Ectodermal cell (in vitro differentiated cells): ENCODE data around the gene CLIC3.

ENCODE experiments used
- H3K27ac ChIP-seq: 2 replicates; pipeline ENCODE4 v1.7.0; 2013; ENCODE audit warnings: mild to moderate bottlenecking, low read depth, low read length; ENCODE audit not compliant: insufficient read depth, poor library complexity, severe bottlenecking
- H3K27me3 ChIP-seq: 2 replicates; pipeline ENCODE4 v1.7.0; 2013; ENCODE audit warnings: mild to moderate bottlenecking, low read length; ENCODE audit not compliant: insufficient read depth, control insufficient read depth, poor library complexity, severe bottlenecking
- H3K36me3 ChIP-seq: one replicate; pipeline ENCODE4 v1.7.0; 2013; ENCODE audit warnings: low read length; ENCODE audit not compliant: control insufficient read depth, insufficient read depth
- H3K4me1 ChIP-seq: one replicate; pipeline ENCODE4 v1.7.0; 2013; ENCODE audit warnings: low read length; ENCODE audit not compliant: control insufficient read depth, insufficient read depth
- H3K4me3 ChIP-seq: 2 replicates; pipeline ENCODE4 v1.7.0; 2013; ENCODE audit warnings: low read depth, low read length, control low read depth; ENCODE audit not compliant: insufficient read depth
- H3K9me3 ChIP-seq: 2 replicates; pipeline ENCODE4 v1.7.0; 2013; ENCODE audit warnings: mild to moderate bottlenecking, low read length, moderate library complexity; ENCODE audit not compliant: control insufficient read depth
- WGBS, 2 experiments: methylation state at CpG; one replicate each; pipeline ENCODE4 v1.1.7; 2013; ENCODE audit warnings: missing lambda C conversion rate in 2 of 2; 5-methylcytosine and 5-hydroxymethylcytosine counted together

The CLIC3 gene

GRCh38 chr9:136990242-136990911, 6.0 kb downstream of the CLIC3 start:
- Histone ChIP-seq H3K27ac (no peak overlapping the region), H3K4me1 (peaks cover 9% of the 10 kb centered on the region), H3K4me3 (no peak overlapping the region), H3K36me3 (no peaks in the 10 kb centered on the region), H3K9me3 (no peaks in the 10 kb centered on the region), H3K27me3 (peaks cover 42% of the 10 kb centered on the region)
- WGBS, 2 experiments, result 77 to 78% methylated on average over 10 of the region's 10 CpGs

- H3K27ac ChIP-seq, result no peak overlapping the region
- H3K27me3 ChIP-seq, result peaks cover 38% of the 10 kb centered on the region
- H3K36me3 ChIP-seq, result no peaks in the 10 kb centered on the region
- WGBS, 2 experiments, result 89 to 92% methylated on average over 4 of the region's 4 CpGs
- H3K4me1 ChIP-seq, result peaks cover 9% of the 10 kb centered on the region
- H3K4me3 ChIP-seq, result no peak overlapping the region
- H3K9me3 ChIP-seq, result no peaks in the 10 kb centered on the region
Measured at GRCh38 chr9:136988872-136989271, 7.5 kb downstream of the CLIC3 start.

GRCh38 chr9:136985853-136986252, 10.5 kb downstream of the CLIC3 start:
- H3K4me3 ChIP-seq, result no peak overlapping the region
- WGBS, 2 experiments, result 73 to 76% methylated on average over 33 of the region's 33 CpGs
- H3K9me3 ChIP-seq, result no peaks in the 10 kb centered on the region
- H3K36me3 ChIP-seq, result no peaks in the 10 kb centered on the region
- H3K27ac ChIP-seq, result no peak overlapping the region
- H3K4me1 ChIP-seq, result no peaks in the 10 kb centered on the region
- H3K27me3 ChIP-seq, result peaks cover 28% of the 10 kb centered on the region

GRCh38 chr9:136985027-136985602, 11.3 kb downstream of the CLIC3 start:
- Histone ChIP-seq H3K4me1 (no peaks in the 10 kb centered on the region), H3K4me3 (no peak overlapping the region), H3K27me3 (peaks cover 28% of the 10 kb centered on the region), H3K27ac (no peak overlapping the region), H3K9me3 (no peaks in the 10 kb centered on the region), H3K36me3 (no peaks in the 10 kb centered on the region)
- 63 to 64% methylated on average over 48 of the region's 48 CpGs for WGBS, 2 experiments

- WGBS, 2 experiments, result 83 to 84% methylated on average over 29 of the region's 29 CpGs
- H3K27ac ChIP-seq, result no peak overlapping the region
- no peaks in the 10 kb centered on the region for H3K36me3 ChIP-seq
- peaks cover 28% of the 10 kb centered on the region for H3K27me3 ChIP-seq
- no peak overlapping the region for H3K4me3 ChIP-seq
- no peaks in the 10 kb centered on the region for H3K4me1 ChIP-seq
- no peaks in the 10 kb centered on the region for H3K9me3 ChIP-seq
Measured at GRCh38 chr9:136984464-136985026, 11.8 kb downstream of the CLIC3 start.

GRCh38 chr9:136983656-136984314, 12.6 kb downstream of the CLIC3 start:
- no peaks in the 10 kb centered on the region for H3K36me3 ChIP-seq
- no peak overlapping the region for H3K27ac ChIP-seq
- H3K27me3 ChIP-seq, result peaks cover 28% of the 10 kb centered on the region
- no peaks in the 10 kb centered on the region for H3K9me3 ChIP-seq
- WGBS, 2 experiments, result 90 to 91% methylated on average over 11 of the region's 11 CpGs
- H3K4me3 ChIP-seq, result no peak overlapping the region
- H3K4me1 ChIP-seq, result no peaks in the 10 kb centered on the region

GRCh38 chr9:136983167-136983566, 13.2 kb downstream of the CLIC3 start:
- WGBS, 2 experiments, result 92 to 93% methylated on average over 9 of the region's 9 CpGs
- Histone ChIP-seq H3K9me3 (no peaks in the 10 kb centered on the region), H3K27me3 (peaks cover 28% of the 10 kb centered on the region), H3K4me1 (no peaks in the 10 kb centered on the region), H3K4me3 (no peak overlapping the region), H3K36me3 (no peaks in the 10 kb centered on the region), H3K27ac (no peak overlapping the region)

- Histone ChIP-seq H3K27ac (no peak within 1 kb of the TSS), H3K9me3 (no peaks in the 10 kb centered on the region), H3K4me1 (peaks cover 2% of the 10 kb centered on the region), H3K27me3 (peaks cover 30% of the 10 kb centered on the region), H3K4me3 (no peak within 1 kb of the TSS), H3K36me3 (no peaks in the 10 kb centered on the region)
- 88% methylated on average over 18 of the region's 18 CpGs for WGBS, 2 experiments
Measured at GRCh38 chr9:136982232-136983051, 13.9 kb downstream of the CLIC3 start, which contains the start of gene LCNL1. LCNL1 (plus strand) TSS chr9:136982993; CDS start chr9:136983587, 594 bp downstream.

- 86 to 87% methylated on average over 17 of the region's 17 CpGs for WGBS, 2 experiments
Measured at GRCh38 chr9:136981588-136982231, 14.7 kb downstream of the CLIC3 start.

More at GRCh38 chr9:136981588-136982231, 14.7 kb downstream of the CLIC3 start:
- Histone ChIP-seq H3K27ac (no peak overlapping the region), H3K4me1 (peaks cover 3% of the 10 kb centered on the region), H3K27me3 (peaks cover 37% of the 10 kb centered on the region), H3K36me3 (no peaks in the 10 kb centered on the region), H3K4me3 (no peak overlapping the region), H3K9me3 (no peaks in the 10 kb centered on the region)
